Measurements from ENCODE around the gene C3orf20. TPM values are rescaled to one million over a fixed set of nuclear protein-coding genes. Genes with fewer than 3 reads are reported as not detected.

C3orf20 gene
- total and polyA plus RNA-seq, 2 of the 13 experiments (the other 11 are each of a cell fraction or from before 2014, with no cell fraction given): 0.03 to 0.04 TPM

DNA sequence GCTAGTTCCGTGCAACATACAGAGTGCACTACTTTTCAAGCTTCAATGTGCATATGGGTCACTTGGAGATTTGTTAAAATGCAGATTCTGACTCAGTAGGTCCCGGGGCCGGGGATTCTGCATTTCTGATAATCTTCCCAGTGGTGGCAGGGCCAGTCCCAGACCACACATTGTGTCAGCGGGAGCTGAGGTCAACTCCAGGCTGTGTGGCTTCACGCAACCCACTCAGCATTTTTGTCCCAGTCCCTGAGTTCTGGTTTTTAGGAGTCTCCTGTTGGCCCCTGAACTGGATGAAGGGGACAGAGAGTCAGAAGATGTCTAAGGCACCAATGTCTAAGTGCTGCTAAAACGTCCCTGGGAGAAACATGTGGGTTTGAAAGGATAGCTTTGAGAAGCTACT is 49.5 kb upstream of the C3orf20 start:
- POLR2A ChIA-PET: no interaction called here
- no peak for FAIRE-seq
- TF ChIP-seq RXRA (CRISPR knock-in tag; IDR thresholded peaks at IDR 0.05): no peak
- no peak for TF ChIP-seq ZNF850 (CRISPR knock-in tag; conservative IDR thresholded peaks at IDR 0.05)
- no peak for TF ChIP-seq HDAC6 (IDR thresholded peaks at IDR 0.05; ENCODE audit: low read depth, low read length)
- TF ChIP-seq HNRNPL (IDR thresholded peaks at IDR 0.05; ENCODE audit: low read depth, low read length): no peak
- no peak for TF ChIP-seq ZNF878 (CRISPR knock-in tag; IDR thresholded peaks at IDR 0.05)
- no peak for TF ChIP-seq ZIK1 (CRISPR knock-in tag; IDR thresholded peaks at IDR 0.05; ENCODE audit: borderline replicate concordance, low read depth)
- TF ChIP-seq, protein P1, sequence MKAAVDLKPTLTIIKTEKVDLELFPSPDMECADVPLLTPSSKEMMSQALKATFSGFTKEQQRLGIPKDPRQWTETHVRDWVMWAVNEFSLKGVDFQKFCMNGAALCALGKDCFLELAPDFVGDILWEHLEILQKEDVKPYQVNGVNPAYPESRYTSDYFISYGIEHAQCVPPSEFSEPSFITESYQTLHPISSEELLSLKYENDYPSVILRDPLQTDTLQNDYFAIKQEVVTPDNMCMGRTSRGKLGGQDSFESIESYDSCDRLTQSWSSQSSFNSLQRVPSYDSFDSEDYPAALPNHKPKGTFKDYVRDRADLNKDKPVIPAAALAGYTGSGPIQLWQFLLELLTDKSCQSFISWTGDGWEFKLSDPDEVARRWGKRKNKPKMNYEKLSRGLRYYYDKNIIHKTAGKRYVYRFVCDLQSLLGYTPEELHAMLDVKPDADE (CRISPR knock-in tag; IDR thresholded peaks at IDR 0.05): no peak
- no peak for TF ChIP-seq SSRP1 (CRISPR knock-in tag; IDR thresholded peaks at IDR 0.05)
- no peak for TF ChIP-seq ZNF512 (CRISPR knock-in tag; IDR thresholded peaks at IDR 0.05)
- TF ChIP-seq ZFAT (CRISPR knock-in tag; conservative IDR thresholded peaks at IDR 0.05): no peak
- no peak for TF ChIP-seq CERS6 (CRISPR knock-in tag; IDR thresholded peaks at IDR 0.05)
- TF ChIP-seq, protein P2, sequence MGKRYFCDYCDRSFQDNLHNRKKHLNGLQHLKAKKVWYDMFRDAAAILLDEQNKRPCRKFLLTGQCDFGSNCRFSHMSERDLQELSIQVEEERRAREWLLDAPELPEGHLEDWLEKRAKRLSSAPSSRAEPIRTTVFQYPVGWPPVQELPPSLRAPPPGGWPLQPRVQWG (CRISPR knock-in tag; IDR thresholded peaks at IDR 0.05; ENCODE audit: borderline replicate concordance, low read depth): no peak
- no peak for TF ChIP-seq ELF1 (CRISPR knock-in tag; IDR thresholded peaks at IDR 0.05)
- TF ChIP-seq ZNF577 (CRISPR knock-in tag; IDR thresholded peaks at IDR 0.05; ENCODE audit: borderline replicate concordance, low read depth): no peak
- no peak for TF ChIP-seq UBTF (CRISPR knock-in tag; IDR thresholded peaks at IDR 0.05)
- no peak for TF ChIP-seq ZNF605 (CRISPR knock-in tag; IDR thresholded peaks at IDR 0.05)
- TF ChIP-seq GPBP1L1 (CRISPR knock-in tag; IDR thresholded peaks at IDR 0.05): no peak
- no peak for TF ChIP-seq ZNF530 (CRISPR knock-in tag; IDR thresholded peaks at IDR 0.05; ENCODE audit: low read depth)

More for the DNA sequence above, 49.5 kb upstream of the C3orf20 start:
- Histone ChIP-seq H3K9me3 (ENCODE audit: low read length) (peaks cover 6% of the 10 kb centered on the region; the same call in 1 of the 2 replicates), H3K4me2 (ENCODE audit: low read depth, low read length) (no peak overlapping the region), H3K4me3 (replicated peaks in 1 of 3; ENCODE audit: insufficient read depth in 1 of 3, low read depth in 2 of 3, low read length in 3 of 3) (no peak overlapping the region), H3K9ac (ENCODE audit: insufficient read depth, low read depth, low read length) (no peak overlapping the region), H3K27me3 (ENCODE audit: control insufficient read depth in 1 of 2, insufficient read depth in 2 of 2, low read length in 2 of 2) (peaks cover 1 to 17% of the 10 kb centered on the region in 2 experiments; a peak in 2 of 5 replicates), H2AFZ (ENCODE audit: low read length) (no peak overlapping the region), H3K36me3 (replicated peaks in 1 of 2; ENCODE audit: control insufficient read depth in 1 of 2, insufficient read depth in 2 of 2, low read length in 2 of 2) (no peaks in the 10 kb centered on the region), H4K20me1 (ENCODE audit: insufficient read depth, low read length) (no peaks in the 10 kb centered on the region), H3K4me1 (ENCODE audit: insufficient read depth, low read length) (peaks cover 10% of the 10 kb centered on the region), H3K79me2 (ENCODE audit: insufficient read depth, low read length) (no peaks in the 10 kb centered on the region), H3K27ac (ENCODE audit: extremely low read length, insufficient read depth, low read length) (no peak overlapping the region)
- in situ Hi-C loops (cut with HindIII; ENCODE audit: extremely low pct_ligation_motif_present, low pct_unique_long_range_greater_than_20kb): no loop called here
- ATAC-seq (no peak), DNase-seq (ENCODE audit: low spot score) (no peak)
- CTCF ChIA-PET (ENCODE audit: low intra/inter-chr PET ratio, low total read pairs): no interaction called here
- BruUV-seq (replicated peaks): no TSS peak
- intact Hi-C loops (cut with micrococcal nuclease; ENCODE audit: unreplicated experiment): no loop called here
- 31% methylated on average over 6 of the region's 6 CpGs for WGBS (ENCODE audit: low lambda C conversion rate)

Measured in HepG2 (cell line).